Esophagus mucosa (tissue), 1 donor: Measurements from ENCODE around the gene ZNF275. TPM values are rescaled to one million over a fixed set of nuclear protein-coding genes. Genes with fewer than 3 reads are reported as not detected.
"Not testable (repeated sequence)": the region's sequence is repeated elsewhere in the genome, so short reads cannot be mapped to it uniquely, and the experiment has no call there.

Experiments
- ATAC-seq: fragments of 200-7000 bp; cut with Tn5 transposase; one replicate; pipeline ENCODE4 v1.9.1; 2020
- total RNA-seq: library from RNA; stranded (reverse); gene quantifications from one replicate; pipeline ENCODE4 v1.2.4, GENCODE V29; 2023
- donor health status: DM: yes; HTN: yes; CAD: no.

The ZNF275 gene
- total RNA-seq, 1 donor from 2014 or later, result 1.6 TPM

DNA sequence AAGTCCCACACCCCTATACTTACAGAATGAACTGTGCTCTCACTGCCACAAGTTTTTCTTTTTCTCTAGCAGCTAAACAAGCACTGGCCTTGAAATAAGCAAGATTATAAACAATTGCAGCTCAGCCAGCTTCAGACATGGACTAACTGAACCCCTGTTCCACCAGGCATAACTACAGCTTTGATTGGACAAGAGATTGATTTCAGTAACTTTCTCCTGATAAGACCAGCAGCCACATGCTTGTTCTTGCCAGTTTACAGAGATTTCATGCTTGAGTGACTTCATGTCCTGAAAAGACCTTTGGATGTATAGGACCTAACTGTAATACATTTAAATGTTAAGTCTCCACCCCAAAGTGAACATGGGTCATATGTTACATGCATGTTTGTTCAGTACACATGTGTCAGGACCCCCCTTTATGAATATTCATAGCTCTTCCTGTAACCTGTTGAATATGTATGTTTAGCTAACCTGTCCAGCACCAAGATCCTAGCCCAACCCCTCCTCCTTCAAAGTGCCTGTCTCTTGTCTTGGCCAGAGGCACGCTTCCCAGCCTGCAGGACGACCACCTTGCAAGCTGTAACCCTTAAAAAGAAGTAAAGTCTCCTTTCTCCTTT is 27.9 kb downstream of the ZNF275 start:
- ATAC-seq, result no peak

DNA sequence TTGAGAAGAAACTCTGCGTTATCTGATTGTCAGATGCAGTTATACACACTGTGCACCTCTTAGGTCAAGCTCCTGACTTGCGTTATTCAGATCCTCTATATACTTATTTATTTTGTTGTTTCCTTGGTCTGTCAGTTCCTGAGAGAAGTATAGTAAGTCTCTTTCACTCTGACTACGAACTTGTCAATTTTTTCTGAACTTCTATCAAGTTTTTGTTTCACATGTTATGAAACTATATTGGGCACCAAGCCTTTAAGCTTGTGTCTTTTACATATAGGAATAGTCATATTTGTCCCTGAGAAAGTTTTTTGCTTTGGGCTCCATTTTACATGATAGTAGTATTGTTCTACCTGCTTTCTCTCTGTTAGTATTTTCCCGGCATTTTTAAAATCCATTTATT is 31.7 kb downstream of the ZNF275 start:
- no peak for ATAC-seq

DNA sequence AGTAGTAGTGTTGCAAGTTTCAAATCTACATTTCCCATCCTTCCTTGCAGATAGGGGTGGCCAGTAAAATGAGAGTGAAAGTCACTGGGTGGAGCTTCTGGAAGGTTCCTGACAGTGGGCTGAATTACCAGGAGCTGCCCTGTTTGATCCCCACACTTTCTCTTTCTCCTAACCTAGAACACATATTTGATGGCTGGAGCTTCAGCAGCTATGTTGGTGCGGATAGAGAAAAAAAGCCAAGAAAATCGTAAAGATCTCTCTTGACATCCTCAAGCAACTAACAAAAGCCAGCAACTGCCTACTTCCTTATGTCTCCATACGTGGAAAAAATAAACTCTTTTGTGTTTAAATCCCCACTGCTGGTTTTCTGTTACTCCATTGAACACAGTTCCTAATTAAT is 32.2 kb downstream of the ZNF275 start:
- ATAC-seq, result no peak

DNA sequence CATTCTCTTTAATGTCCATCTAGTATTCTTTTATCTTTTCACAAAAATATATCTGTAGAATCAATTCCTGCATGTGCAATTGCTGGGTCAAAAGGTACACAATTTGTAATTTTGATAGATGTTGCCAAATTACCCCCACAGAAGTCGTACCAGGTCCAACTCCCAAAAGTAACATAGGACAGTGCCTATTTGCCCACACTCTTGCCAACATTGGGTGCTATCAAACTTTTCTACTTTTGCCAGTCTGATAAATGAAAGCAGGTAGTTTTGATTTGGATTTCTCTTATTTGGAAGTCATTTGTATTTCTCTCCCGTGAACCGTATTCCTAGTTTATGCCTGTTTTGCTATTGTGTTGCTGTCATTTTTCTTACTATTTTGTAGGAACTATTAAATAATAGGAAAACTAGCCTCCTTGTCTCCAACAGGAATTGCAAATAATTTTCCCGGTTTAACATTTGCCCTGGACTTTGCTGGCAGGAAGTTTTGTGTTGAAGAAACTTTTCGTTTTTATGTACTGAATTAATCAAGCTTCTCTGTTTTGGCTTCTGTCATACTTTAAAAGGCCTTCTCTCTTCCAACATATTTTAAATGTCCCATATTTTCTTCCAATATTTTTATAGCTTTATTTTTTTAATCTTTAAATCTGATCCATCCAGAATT is 33.1 kb downstream of the ZNF275 start:
- no peak for ATAC-seq

DNA sequence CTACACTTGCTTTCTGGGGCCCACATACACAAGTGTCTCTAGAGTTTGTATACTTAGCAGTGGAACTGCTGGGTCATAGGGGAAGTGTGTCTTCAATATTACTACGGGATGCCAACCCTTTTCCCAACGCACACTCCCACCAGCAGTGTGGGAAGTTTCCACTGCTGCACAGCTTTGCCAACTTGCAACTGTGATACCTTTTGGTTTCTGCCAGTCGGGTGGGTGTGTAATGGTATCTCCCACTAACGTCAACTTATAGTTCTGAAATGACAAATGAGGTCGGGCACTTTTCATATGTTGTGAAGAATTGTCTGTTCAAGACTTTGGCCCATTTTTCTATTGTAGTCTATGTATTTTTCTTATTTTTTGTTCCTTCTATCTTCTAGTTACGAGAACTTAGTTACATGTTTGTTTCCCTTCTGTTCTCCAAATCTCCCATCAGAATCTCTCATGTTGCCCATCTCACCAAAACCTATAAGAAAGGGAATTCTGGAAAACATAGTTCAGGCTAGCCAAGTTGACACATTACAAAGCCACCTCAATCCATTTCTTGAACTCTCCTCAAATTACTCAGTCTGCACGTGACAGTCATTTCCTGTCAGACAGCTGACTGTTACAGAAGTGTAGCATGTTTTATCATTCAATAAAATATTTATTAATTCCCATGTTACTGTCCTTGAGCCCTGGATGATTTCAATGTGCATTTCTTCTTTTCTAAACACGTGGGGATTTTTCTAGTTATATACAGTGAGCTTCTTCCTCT is 36.5 kb downstream of the ZNF275 start:
- no peak for ATAC-seq

DNA sequence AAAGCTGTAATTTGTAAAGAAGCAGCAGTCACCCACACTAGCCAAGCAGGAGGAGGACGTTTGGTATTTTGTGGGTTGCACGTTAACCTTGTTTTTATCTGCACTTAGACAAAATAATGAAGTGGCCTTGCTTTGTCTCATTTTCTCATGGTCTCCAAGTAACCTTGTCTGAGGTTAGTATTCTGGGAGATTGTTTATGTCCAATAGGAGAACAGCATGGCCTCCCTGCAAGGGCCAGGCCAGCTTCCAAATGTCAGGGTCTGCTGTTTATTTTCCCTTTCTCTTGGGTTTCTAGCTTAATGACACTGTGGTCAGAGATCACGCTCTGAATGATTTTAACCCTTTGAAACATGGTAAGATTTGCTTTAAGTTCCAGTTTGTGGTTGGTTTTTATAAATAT is 37.3 kb downstream of the ZNF275 start:
- ATAC-seq, result no peak

DNA sequence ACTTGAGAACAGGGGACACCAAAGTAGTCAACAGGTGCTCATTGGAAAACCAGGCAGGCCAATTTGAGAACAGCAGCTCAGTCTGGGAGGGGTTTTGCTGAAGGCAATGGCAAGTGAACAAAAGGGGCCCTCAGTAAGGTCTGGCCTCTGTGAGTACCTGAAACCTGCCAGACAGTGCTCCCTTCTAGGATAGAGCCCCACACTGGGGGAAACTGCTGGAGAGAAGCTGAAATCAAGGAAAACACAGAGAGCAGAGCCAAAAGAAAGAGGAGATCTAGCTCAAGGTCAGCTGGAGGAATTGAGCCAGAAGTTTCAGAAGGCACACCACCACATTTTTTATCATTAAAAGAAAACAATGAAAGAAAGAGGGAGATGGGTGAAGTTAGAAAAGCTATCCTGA is 39.0 kb downstream of the ZNF275 start:
- ATAC-seq, result no peak

DNA sequence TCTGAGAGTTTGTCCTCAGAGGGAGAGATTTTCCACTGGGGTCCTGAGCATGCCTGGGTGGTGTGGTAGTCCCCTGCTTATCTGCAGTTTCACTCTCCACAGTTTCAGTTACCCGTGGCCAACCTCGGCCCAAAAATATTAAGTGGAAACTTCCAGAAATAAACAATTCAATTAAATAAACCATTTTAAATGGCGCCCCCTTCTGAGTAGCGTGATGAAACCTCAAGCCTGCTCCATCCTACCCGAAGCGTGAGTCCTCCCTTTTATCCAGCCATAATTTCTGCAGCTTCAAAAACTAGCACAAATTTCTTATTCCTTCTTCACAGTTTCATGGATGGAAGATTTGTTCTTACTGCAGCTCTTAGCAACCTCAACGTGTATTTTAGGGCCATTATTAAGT is 40.5 kb downstream of the ZNF275 start:
- ATAC-seq, result no peak

DNA sequence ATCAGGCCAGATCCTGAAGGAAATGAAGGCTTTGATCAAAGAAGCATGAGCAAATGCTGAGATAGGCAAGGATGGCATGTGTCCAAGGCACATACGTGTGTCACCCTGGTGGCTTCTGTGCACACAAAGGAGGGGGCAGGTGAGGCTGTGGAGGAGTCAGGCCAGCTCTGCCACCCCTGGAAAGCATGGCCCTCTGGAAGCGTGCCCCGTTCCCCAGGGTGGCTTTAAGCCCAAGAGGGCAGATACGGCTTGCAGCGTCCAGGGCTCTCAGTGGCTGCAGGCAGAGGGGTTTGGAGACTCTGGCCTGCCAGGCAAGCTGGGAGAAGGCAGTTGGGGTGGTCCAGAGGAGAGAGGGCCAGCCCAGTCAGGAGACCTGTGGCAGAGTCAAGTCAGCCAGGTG is 41.6 kb downstream of the ZNF275 start:
- no peak for ATAC-seq

DNA sequence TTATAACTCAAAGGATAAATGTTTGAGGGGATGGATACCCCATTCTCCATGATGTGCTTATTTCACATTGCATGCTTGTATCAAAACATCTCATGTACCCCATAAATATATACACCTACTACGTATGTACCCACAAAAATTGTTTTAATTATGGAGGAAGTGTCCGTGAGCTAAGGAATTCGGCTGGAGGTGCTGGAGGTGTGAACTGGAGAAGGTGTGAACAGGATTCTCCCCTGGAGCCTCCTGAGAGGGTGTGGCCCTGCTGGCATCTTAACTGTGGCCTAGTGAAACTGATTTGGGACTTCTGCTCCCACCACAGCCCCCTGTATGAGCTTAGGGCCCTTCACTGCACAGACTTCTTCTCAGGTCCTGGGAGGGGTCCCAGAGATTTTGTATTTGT is 43.8 kb downstream of the ZNF275 start:
- no peak for ATAC-seq

DNA sequence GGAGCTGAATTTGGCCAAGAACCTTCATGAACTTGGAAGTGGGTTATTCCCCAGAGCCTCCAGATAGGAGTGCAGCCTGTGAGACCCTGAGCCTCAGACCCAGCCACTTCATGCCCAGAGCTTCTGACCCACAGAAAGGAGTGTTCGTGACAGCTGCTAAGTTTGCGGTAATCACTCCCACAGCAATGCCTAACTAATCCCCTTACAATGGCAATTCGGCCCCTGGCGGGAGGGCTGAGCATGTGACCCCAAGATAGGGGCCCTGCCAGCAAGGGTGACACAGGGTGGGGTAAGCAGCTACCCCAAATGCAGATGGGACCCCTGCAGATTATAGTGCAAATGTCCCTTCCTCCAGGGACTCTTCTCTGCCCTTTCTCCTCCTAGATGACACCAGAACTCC is 44.7 kb downstream of the ZNF275 start:
- ATAC-seq, result no peak

DNA sequence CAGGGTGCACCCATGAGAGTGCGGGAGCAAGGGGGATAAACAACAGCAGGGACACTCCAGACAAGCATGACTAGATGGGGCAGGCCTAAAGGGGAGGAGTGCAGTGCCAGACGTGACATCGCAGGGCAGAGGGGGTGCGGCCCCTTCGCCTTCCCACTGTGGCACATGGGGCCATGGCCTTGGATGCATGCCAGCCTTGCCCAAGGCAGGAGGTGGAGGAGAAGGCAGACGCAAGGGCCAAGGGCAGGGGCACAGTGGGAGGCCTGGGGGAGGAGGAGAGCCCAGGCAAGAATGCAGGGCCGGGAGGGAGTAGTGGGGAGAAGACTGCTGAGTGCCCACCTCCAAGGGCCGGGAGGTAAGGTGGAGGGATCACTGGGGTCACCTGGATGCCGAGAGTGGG is 45.6 kb downstream of the ZNF275 start:
- ATAC-seq, result no peak

DNA sequence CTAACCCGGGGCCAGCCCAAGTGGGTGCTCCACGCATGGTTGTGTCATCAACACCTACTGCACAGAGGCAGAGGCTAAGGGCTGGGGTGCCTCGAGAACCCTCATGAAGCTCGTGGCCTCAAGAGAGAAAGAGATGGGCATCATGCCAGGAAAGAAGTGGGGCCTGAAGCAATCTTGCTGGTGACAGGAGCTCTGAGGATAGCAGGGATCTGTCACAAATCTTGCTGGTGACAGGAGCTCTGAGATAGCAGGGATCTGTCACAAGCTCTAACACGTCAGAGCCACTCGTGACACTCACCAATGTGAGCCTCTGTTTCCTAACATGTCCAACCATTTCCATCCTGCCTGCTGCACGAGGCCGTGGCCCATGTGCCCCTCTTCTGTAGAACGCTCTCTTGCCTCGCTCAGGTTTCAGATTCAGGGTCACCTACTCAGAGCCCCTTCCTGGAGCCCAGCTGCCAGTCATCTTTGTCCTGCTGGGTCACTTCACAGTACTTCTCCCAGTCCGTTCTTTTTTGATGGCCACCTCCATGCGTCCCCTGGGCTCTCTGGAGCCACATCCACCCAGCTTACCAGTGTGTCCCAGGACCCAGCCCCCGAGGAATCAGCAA is 46.1 kb downstream of the ZNF275 start:
- ATAC-seq, result no peak

DNA sequence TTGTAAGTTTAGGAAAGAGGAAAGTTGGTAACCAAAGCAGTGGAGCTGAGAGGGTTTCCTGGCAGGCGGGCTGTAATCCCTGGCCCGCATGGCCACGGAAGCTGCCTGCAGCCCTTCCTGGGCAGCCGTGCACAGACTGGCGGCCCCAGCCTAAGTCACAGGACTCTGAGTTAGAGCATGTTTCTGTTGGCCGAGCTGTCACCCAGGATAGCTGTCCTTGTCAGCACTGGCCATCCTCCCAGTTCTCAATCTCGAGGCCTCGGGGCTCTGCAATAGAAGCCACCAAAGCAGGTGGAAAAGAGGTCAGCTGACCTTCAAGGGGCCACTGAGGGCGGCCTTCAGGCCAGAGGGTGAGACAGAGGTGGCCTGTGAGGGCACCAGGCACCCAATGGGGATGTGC is 46.7 kb downstream of the ZNF275 start:
- ATAC-seq, result no peak

DNA sequence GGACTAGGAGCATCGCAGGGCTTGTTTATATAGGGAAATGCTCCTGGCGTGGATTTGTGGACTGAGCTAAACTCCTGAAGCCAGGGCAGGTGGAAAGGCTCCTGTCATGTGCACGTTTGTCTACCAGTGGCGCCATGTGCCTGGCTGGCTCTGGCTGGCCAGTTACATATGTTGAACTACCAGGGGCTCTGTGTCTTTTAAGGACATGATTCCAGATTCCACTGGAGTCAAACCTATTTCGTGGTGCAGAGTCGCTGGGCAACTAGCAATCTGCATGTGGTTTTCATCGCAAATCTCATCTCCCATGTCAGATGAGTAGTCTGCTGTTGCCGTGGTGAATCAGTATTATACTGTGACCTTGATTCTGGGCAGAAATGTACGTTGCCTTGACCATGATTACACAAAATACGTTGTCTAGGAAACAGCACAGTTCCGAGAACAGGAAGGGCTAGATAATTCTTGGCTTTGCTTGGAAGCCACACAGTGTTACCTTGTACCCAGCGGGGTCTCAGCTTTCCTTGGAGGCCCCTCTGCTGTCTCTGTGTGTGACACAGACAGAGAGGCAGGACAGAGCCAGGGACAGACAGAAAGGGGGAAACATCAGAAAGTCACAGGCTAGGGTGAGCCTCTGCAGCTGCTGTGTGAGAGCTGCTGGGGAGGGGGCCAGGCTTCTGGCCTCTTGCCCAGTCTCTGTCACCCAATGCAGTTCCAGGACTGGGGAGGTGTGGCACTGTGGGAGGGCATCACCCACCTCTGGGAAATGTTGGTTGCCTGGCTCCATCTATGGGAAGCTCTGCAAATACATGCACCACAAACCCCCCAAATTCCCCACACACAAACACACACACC is 48.0 kb downstream of the ZNF275 start:
- peak; percentile 21 for ATAC-seq

DNA sequence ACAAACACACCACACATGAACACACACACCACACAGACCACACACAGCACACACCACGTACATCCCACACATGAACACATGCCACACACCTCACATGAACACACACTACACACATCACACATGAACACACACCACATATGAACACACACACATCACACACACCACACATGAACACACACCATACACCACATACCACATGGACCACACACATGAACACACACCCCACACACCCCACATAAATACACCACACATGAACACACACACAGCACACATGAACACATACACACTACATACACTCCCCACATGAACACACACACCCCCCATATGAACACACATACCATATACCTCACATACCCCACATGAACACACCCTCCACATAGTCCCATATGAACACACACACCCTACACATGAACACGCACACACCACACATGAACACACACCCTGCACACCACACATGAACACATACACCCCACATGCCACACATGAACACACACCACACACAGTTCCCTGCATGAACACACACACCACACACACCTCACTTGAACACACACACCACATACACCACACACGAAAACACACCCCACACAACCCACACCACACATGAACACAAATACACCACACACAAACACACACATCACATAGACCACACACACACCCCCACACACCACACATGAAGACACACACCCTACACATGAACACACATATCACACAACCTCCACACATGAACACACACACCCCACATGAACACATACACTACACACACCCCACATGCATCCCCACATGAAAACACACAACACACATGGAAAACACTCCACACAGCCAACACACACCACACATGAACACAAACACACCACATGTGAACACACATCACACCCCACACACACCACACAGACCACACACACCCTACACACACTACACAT is 48.9 kb downstream of the ZNF275 start:
- no peak for ATAC-seq

DNA sequence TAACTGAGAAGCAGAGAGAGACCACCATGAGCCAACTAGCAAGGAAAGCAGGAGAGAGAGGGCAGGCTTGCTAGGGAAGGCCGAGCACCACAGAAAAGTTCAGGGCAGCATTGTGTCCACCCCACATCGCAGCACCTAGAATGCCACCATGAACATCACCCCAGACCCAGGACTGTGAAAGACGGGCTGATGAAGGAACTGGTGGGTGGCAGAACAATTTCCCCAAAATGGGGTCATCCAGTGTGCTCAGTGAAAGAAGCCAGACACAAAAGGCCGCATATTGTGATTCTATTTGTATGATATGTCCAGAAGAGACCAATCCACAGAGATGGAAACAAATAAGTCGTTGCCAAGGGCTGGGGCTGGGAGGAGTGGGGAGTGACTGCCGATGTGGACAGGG is 50.4 kb downstream of the ZNF275 start:
- ATAC-seq, result no peak

DNA sequence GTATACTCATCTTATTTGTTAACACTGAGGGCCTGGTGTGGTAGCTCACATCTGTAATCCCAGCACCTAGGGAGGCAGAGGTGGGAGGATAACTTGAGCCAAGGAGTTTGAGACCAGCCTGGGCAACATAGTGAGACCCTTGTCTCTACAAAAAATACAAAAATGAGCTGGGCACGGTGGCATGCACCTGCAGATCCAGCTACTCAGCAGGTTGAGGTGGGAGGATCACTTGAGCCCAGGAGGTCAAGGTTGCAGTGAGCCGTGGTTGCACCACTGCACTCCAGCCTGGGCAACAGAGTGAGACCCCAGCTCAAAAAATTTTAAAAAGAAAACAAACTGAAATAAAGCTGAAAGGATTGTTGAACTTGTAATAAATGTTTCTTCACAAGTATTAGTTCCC is 51.0 kb downstream of the ZNF275 start:
- ATAC-seq, result not testable (repeated sequence)

DNA sequence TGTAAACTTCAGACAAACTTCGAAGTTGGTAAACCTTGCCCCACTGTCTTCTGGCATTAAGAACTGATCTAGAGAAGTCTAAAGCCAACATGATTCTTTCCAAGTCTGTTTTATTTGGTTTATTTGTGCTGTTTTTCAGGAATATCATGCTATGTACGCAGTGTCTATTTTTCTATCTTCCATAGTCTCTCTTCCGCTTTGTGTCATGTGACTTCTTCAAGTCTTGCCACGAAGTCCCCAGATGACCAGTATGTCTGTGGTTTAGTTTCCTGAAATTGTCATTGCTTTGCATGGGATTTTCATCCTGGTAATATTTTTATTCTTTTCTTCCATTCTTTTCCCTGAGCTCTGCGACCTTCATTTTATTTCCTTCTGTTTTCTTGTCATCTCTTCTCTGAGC is 52.1 kb downstream of the ZNF275 start:
- no peak for ATAC-seq

DNA sequence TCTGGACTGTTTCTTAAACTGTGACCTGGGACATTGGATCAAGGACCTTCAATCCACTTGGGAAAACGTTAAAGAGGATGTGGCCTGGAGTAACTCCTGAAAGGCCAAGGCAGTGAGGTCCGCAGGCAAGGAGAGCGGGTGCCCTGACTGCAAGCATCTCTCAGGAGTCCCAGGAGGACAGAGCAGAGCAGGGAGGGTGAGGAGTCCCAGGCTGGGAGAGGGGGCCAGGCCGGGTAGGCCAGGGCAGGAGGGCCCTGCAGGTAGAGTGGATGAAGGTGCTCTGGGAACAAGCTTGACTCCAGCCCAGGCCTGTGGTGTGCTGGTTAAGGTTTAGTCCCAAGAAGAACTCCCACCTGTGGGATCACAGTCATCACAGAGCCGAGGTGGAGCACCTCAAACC is 53.4 kb downstream of the ZNF275 start:
- no peak for ATAC-seq

DNA sequence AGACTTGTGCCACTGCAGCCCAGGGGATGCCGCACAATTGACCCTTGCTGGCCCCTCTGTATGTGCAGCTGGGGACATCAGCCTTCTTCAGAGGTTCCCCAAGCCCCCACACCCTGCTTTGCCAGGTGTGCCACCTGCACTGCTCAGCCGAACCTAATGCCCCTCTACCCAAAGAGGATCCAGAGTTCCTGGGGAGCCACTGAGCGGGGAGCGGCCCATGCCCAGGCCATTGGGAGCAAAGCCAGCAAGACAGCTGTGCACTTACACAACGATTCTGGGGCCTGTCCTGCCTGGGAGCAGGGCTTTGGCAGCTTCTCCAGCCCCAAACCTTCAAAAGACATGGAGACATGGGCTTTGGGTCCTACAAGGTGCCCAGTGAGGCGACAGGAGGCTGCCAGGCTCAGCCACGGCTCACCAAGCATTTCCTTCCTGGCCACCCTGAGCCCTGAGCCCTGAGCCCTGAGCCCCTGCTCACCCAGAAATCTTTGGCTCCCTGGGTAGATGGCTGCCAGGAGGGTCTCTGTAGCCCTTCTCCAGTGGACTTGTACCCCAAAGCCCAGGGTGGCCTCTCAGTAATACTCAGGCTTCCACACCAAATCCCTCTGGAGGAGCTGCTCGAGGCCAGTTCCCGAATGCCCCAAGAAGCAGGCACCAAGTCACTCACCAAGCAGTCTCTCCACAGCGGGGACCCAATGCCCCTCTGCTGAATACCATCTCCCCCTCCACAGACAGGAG is 54.2 kb downstream of the ZNF275 start:
- no peak for ATAC-seq
